ENCODE results near the gene KIF4A.

Gene KIF4A

DNA sequence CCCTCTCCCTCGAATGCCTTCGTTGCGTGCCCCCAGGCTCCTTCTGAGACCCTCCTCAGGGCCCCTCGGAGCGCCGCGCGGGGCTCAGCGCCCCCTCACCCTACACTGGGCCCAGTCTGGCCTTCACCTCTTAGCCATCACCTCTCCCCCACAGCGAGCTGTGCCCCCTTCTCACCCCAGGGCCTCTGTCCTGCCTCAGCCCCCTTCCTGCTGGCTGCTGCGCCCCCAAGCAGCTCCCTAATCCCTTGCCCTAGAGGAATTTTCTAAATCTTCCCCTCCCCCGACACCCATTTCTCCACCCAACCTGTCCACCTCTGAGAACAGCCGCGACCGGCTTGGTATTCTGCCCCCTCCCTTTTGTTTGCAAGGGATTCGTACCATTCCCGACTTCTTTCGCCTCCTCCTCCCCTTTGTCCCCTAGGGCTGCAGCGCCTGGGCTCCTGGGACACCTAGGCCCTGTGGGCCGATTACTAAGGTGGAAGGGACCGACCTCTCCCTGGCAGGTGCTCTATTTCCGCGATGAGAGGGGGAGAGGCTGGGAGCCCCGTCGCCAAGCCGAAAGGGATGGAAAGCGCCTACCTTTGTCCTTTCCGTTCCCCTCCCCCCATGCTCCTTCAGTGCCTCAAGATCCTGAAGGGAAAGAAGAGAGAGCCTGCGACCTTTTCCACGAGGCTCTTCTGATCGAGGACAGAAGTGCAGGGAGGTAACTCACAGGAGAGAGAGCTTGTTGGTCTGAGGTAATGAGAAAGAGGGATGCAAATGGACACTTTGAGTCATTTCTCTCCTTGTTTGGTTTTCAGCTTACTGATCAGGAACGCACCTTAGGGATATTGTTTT, 165.7 kb downstream of the KIF4A start:
- peak; percentile 18 for DNase-seq
- H3K9me3 Mint-ChIP-seq, result peaks cover 61% of the 10 kb centered on the region

DNA sequence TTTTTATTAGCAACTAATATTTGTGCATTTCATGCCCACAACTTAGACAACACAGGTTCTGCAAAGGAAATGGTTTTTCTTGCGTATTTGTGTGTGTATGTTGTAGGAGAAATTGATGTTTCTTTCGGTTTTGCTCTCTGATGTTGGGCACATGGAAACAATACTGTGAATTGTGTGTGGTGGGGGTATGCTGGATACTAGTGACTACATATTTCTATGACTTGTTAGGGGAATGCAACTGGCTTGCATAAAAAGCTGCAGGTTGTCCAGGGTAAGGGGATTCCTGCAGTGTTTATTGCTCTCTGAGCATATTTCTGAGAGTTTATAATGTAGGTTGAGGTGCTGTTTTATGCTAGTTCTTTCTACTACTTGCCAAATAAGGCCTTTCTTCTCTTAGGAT, 166.4 kb downstream of the KIF4A start:
- peak overlapping the region; percentile 8 for H3K27ac Mint-ChIP-seq
- H3K36me3 Mint-ChIP-seq (ENCODE audit: low read depth), result peaks cover 40% of the 10 kb centered on the region
- DNase-seq, result no peak

More for the DNA sequence above, 165.7 kb downstream of the KIF4A start:
- H3K4me1 Mint-ChIP-seq, result peaks cover 44% of the 10 kb centered on the region
- TF ChIP-seq, protein P1, sequence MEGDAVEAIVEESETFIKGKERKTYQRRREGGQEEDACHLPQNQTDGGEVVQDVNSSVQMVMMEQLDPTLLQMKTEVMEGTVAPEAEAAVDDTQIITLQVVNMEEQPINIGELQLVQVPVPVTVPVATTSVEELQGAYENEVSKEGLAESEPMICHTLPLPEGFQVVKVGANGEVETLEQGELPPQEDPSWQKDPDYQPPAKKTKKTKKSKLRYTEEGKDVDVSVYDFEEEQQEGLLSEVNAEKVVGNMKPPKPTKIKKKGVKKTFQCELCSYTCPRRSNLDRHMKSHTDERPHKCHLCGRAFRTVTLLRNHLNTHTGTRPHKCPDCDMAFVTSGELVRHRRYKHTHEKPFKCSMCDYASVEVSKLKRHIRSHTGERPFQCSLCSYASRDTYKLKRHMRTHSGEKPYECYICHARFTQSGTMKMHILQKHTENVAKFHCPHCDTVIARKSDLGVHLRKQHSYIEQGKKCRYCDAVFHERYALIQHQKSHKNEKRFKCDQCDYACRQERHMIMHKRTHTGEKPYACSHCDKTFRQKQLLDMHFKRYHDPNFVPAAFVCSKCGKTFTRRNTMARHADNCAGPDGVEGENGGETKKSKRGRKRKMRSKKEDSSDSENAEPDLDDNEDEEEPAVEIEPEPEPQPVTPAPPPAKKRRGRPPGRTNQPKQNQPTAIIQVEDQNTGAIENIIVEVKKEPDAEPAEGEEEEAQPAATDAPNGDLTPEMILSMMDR (IDR thresholded peaks at IDR 0.05), result no peak
- H3K27ac Mint-ChIP-seq, result peak overlapping the region; percentile 54
- H3K4me3 Mint-ChIP-seq, result peak overlapping the region; percentile 95
- H3K27me3 Mint-ChIP-seq (ENCODE audit: low read depth, poor library complexity), result peaks cover 4% of the 10 kb centered on the region
- H3K36me3 Mint-ChIP-seq (ENCODE audit: low read depth), result peaks cover 33% of the 10 kb centered on the region

DNA sequence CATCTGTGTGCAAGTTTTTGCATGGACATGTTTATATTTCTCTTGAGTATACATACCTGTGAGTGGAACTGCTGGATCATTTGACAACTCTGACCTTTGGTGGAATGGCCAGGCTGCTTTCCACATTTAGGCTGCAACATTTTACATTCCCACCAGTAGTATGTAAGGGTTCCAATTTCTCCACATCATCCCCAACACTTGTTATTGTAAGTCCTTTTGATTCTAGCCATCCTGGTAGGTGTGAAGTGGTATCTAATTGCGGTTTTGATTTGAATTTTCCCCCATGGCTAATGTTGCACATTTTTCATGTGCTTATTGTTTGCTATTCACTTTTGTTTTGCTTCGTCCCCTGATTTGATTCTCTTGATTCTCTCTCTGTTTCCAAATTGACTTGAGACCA, 171.1 kb downstream of the KIF4A start:
- peaks cover 77% of the 10 kb centered on the region for H3K36me3 Mint-ChIP-seq (ENCODE audit: low read depth)
- H3K9me3 Mint-ChIP-seq, result peaks cover 54% of the 10 kb centered on the region
- no peak overlapping the region for H3K4me3 Mint-ChIP-seq
- H3K27me3 Mint-ChIP-seq (ENCODE audit: low read depth, poor library complexity), result no peaks in the 10 kb centered on the region
- peaks cover 13% of the 10 kb centered on the region for H3K4me1 Mint-ChIP-seq
- no peak for DNase-seq
- H3K27ac Mint-ChIP-seq, result no peak overlapping the region
- TF ChIP-seq, protein P1 (IDR thresholded peaks at IDR 0.05), result no peak

More for the DNA sequence above, 166.4 kb downstream of the KIF4A start:
- Mint-ChIP-seq H3K9me3 (peaks cover 61% of the 10 kb centered on the region), H3K4me1 (peaks cover 44% of the 10 kb centered on the region), H3K27me3 (ENCODE audit: low read depth, poor library complexity) (peaks cover 4% of the 10 kb centered on the region), H3K4me3 (peak overlapping the region; percentile 95)
- TF ChIP-seq, protein P1 (IDR thresholded peaks at IDR 0.05), result no peak

DNA sequence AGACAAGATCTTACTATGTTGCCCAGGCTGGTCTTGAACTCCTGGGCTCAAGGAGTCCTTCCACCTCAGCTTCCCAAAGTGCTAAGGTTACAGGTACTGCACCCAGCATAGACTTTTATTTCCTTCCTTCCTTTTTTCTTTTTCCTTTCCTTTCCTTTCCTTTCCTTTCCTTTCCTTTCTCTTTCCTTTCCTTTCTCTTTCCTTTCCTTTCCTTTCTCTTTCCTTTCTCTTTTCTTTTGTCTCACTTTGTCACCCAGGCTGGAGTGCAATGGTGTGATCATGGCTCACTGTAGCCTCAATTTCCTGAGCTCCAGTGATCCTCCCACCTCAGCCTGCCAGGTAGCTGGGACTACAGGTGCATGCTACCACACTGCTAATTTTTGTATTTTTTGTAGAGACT, 174.1 kb downstream of the KIF4A start:
- H3K4me1 Mint-ChIP-seq, result no peaks in the 10 kb centered on the region
- no peak for DNase-seq
- no peak overlapping the region for H3K4me3 Mint-ChIP-seq
- TF ChIP-seq, protein P1 (IDR thresholded peaks at IDR 0.05), result no peak
- peaks cover 61% of the 10 kb centered on the region for H3K9me3 Mint-ChIP-seq
- H3K27me3 Mint-ChIP-seq (ENCODE audit: low read depth, poor library complexity), result no peaks in the 10 kb centered on the region
- peaks cover 84% of the 10 kb centered on the region for H3K36me3 Mint-ChIP-seq (ENCODE audit: low read depth)
- no peak overlapping the region for H3K27ac Mint-ChIP-seq

DNA sequence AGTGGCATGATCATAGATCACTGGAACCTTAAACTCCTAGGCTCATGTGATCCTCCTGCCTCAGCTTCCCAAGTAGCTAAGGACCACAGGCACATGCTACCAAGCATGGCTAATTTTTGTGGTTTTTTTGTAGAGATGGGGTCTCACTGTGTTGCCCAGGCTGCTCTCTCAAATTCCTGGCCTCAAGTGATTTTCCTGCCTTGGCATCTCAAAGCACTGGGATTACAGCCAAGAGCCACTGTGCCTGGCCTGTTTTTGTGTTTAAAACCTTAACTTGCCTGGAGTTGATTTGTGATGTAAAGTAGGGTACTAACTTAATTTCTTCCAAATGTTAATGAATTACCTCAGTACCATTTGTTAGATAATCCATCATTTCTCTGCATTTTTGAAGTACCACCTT, 177.1 kb downstream of the KIF4A start:
- Mint-ChIP-seq H3K9me3 (peaks cover 62% of the 10 kb centered on the region), H3K27ac (no peak overlapping the region), H3K4me3 (no peak overlapping the region), H3K4me1 (peaks cover 4% of the 10 kb centered on the region), H3K36me3 (ENCODE audit: low read depth) (peaks cover 77% of the 10 kb centered on the region), H3K27me3 (ENCODE audit: low read depth, poor library complexity) (no peaks in the 10 kb centered on the region)
- DNase-seq, result no peak
- TF ChIP-seq, protein P1 (IDR thresholded peaks at IDR 0.05), result no peak

DNA sequence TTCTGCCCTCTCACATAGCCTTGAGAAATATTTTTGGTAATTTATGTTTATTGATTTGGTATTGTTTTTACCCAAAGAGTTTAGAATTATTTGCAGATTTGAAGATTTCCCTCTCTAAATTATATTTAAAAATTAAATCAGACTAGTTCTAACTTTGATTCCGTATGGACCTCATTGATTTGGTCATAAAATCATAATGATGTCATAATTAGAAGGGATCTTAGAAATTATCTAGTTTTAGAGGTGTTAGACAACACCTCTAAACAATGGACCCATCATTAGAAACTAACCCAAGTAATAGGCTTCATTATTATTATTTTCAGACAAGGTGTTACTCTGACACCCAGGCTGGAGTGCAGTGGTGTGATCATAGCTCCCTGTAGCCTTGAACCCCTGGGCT, 178.8 kb downstream of the KIF4A start:
- Mint-ChIP-seq H3K27ac (no peak overlapping the region), H3K36me3 (ENCODE audit: low read depth) (peaks cover 72% of the 10 kb centered on the region), H3K4me3 (no peak overlapping the region), H3K27me3 (ENCODE audit: low read depth, poor library complexity) (no peaks in the 10 kb centered on the region), H3K9me3 (peaks cover 73% of the 10 kb centered on the region), H3K4me1 (peaks cover 4% of the 10 kb centered on the region)
- TF ChIP-seq, protein P1 (IDR thresholded peaks at IDR 0.05), result no peak
- no peak for DNase-seq

Data from nephron progenitor cell (in vitro differentiated cells).